Neural cell (in vitro differentiated cells): ENCODE measurements around the gene DLG4. TPM values are rescaled to one million over a fixed set of nuclear protein-coding genes. Genes with fewer than 3 reads are reported as not detected.

Source experiments
- polyA plus RNA-seq: library from polyadenylated mRNA; depleted of rRNA; stranded (reverse); fragments of >200 nt; gene quantifications from 2 replicates; pipeline ENCODE4 v1.2.3, GENCODE V29; 2014
- small RNA-seq, 3 experiments: library from RNA; depleted of rRNA; stranded (forward); fragments of <200 nt; gene quantifications; one replicate each; pipeline ENCODE3, GENCODE V24; 2012

Gene DLG4
- polyA plus RNA-seq, 1 donor from 2014 or later, result 126 TPM

Small RNA genes within 50 kb of the gene (small RNA-seq; reads per million reads assigned to genes)
- gene AC120057.4 (0 reads per million in 3 experiments), gene MIR324 (505 to 700 (median 562) reads per million in 3 experiments), gene RF00019 (0 to 1.2 (median 0) reads per million in 3 experiments)

Other genes with a start within 250 kb of the DLG4 start
- gene ALOX12, start 223.8 kb downstream of the DLG4 start, polyA plus RNA-seq, result not detected in 2 replicates
- 122 and 136 TPM in 2 replicates for gene RNASEK, start 207.2 kb downstream of the DLG4 start, polyA plus RNA-seq
- not detected in 2 replicates for gene BCL6B, start 196.8 kb downstream of the DLG4 start, polyA plus RNA-seq
- gene SLC16A13, start 183.8 kb downstream of the DLG4 start, polyA plus RNA-seq, result 0.90 TPM in 1 of 2 replicates, not detected in the other
- not detected in 2 replicates for gene SLC16A11, start 175.7 kb downstream of the DLG4 start, polyA plus RNA-seq
- not detected in 2 replicates for gene CLEC10A, start 139.6 kb downstream of the DLG4 start, polyA plus RNA-seq
- not detected in 2 replicates for gene ASGR2, start 105.0 kb downstream of the DLG4 start, polyA plus RNA-seq
- gene ASGR1, start 40.5 kb downstream of the DLG4 start, polyA plus RNA-seq, result 75.6 and 80.2 TPM in 2 replicates
- gene ACADVL, start 102 bp upstream of the DLG4 start, polyA plus RNA-seq, result 397 and 483 TPM in 2 replicates
- gene DVL2, start 14.7 kb upstream of the DLG4 start, polyA plus RNA-seq, result 41.1 and 59.2 TPM in 2 replicates
- gene PHF23, start 19.6 kb upstream of the DLG4 start, polyA plus RNA-seq, result 55.7 and 60.3 TPM in 2 replicates
- gene GABARAP, start 22.6 kb upstream of the DLG4 start, polyA plus RNA-seq, result 384 and 512 TPM in 2 replicates
- 37.3 and 39.4 TPM in 2 replicates for gene CTDNEP1, start 31.9 kb upstream of the DLG4 start, polyA plus RNA-seq
- gene ELP5, start 32.4 kb upstream of the DLG4 start, polyA plus RNA-seq, result 82.7 and 99.5 TPM in 2 replicates
- gene CLDN7, start 42.6 kb upstream of the DLG4 start, polyA plus RNA-seq, result 0.27 TPM in 1 of 2 replicates, not detected in the other
- not detected in 2 replicates for gene SLC2A4, start 61.9 kb upstream of the DLG4 start, polyA plus RNA-seq
- gene YBX2, start 74.8 kb upstream of the DLG4 start, polyA plus RNA-seq, result 1.8 and 2.1 TPM in 2 replicates
- gene EIF5A, start 87.8 kb upstream of the DLG4 start, polyA plus RNA-seq, result 164 and 178 TPM in 2 replicates
- gene GPS2, start 95.5 kb upstream of the DLG4 start, polyA plus RNA-seq, result 108 and 116 TPM in 2 replicates
- 58.4 and 61.0 TPM in 2 replicates for gene NEURL4, start 109.5 kb upstream of the DLG4 start, polyA plus RNA-seq
- 0.66 and 9.2 TPM in 2 replicates for gene ACAP1, start 116.7 kb upstream of the DLG4 start, polyA plus RNA-seq
- 2.8 TPM in 2 replicates for gene KCTD11, start 132.3 kb upstream of the DLG4 start, polyA plus RNA-seq
- not detected in 2 replicates for gene TMEM95, start 135.3 kb upstream of the DLG4 start, polyA plus RNA-seq
- 0.83 and 1.5 TPM in 2 replicates for gene TNK1, start 161.3 kb upstream of the DLG4 start, polyA plus RNA-seq
- 15.9 and 25.2 TPM in 2 replicates for gene PLSCR3, start 174.7 kb upstream of the DLG4 start, polyA plus RNA-seq
- 158 and 161 TPM in 2 replicates for gene TMEM256, start 184.3 kb upstream of the DLG4 start, polyA plus RNA-seq
- 13.8 and 21.5 TPM in 2 replicates for gene NLGN2, start 188.0 kb upstream of the DLG4 start, polyA plus RNA-seq
- gene SPEM1, start 200.5 kb upstream of the DLG4 start, polyA plus RNA-seq, result not detected in 2 replicates
- not detected in 2 replicates for gene SPEM2, start 205.8 kb upstream of the DLG4 start, polyA plus RNA-seq
- gene SPEM3, start 209.0 kb upstream of the DLG4 start, polyA plus RNA-seq, result not detected in 2 replicates
- gene TMEM102, start 215.6 kb upstream of the DLG4 start, polyA plus RNA-seq, result 0.14 TPM in 1 of 2 replicates, not detected in the other
- 15.8 and 16.4 TPM in 2 replicates for gene FGF11, start 219.7 kb upstream of the DLG4 start, polyA plus RNA-seq
- 17.9 and 18.2 TPM in 2 replicates for gene CHRNB1, start 225.2 kb upstream of the DLG4 start, polyA plus RNA-seq